Measurements from ENCODE around the gene B3GALNT2.
A peak's percentile ranks its signal among the peaks of the same experiment; 100 is the strongest.
"Not testable (repeated sequence)": the region's sequence is repeated elsewhere in the genome, so short reads cannot be mapped to it uniquely, and the experiment has no call there.

Gene B3GALNT2

DNA sequence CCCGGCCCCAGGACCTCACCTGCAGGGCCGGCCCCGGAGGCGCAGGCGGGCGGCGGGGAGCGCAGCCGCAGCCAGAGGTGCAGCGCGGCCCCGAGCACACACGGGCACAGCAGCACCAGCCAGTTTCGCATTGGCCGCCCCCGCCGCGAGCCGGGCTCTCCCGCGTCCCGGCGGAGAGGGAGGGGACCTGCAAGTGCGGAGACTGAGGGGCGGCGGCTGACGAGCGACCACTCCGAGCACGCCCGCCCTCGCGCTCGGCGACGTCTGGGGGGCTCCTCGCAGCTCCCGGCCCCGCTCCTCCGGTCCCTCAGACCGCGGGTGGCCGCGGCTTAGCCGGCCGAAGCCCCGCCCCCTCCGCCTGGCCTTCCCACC, at the start of gene B3GALNT2:
TSS of gene B3GALNT2 (minus strand) at position 331 of the 372 bp plus-strand sequence. CDS start at position 131, 200 bp downstream.
- in situ Hi-C loops (cut with MboI; ENCODE audit: low pct_unique_long_range_greater_than_20kb, low sequenced_read_pairs), result no loop called here
- DNase-seq, result no peak

DNA sequence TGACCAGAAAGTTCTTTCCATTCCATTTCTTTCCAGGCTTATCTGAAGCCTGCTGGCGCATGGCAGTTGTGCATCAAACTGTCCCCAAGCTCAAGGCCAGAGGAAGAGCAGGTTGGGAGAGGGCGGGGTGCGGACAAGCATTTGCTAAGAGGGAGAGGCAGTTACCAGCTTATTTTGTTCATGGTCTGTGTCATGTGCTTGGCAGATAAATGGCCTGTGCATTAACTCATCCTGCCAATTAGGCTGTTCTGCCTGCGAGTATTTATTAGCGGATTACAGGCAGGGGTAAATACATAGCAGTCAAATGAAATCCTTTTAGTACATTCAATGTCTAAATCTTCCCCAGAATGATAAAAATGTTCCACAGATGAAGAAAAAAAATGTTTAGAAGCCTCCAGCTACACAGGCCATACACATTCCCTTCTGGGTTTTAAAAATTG, 48.9 kb upstream of the B3GALNT2 start:
- DNase-seq, result no peak
- in situ Hi-C loops (cut with MboI; ENCODE audit: low pct_unique_long_range_greater_than_20kb, low sequenced_read_pairs), result no loop called here

DNA sequence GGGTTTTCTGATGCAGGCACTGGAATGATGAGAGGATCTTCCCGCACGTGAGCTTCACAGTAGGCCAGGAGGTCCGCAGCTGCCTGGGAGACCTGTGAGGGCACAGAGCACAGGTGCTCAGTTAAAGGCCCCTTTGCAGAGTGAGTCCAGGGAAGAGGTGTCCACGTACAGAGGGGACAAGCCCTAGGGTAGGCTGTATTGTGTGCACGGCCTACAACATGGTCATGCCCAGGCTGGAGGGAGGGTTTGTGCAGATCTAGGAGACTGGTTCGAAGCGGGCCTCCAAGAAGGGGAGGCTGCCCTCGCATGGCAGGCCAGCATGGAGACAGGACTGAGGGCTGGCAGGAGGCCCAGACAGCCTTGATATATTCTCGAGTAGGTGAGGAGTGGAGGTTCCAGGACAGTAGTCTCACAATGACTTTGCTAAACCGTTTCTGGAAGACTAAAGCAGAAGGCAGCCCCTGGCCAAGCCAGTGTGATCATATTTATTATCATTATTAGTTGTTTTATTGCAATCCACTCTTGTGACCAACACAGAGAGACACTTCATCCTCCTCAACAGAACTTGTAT, 48.0 kb upstream of the B3GALNT2 start:
- in situ Hi-C loops (cut with MboI; ENCODE audit: low pct_unique_long_range_greater_than_20kb, low sequenced_read_pairs), result no loop called here
- DNase-seq, result no peak

DNA sequence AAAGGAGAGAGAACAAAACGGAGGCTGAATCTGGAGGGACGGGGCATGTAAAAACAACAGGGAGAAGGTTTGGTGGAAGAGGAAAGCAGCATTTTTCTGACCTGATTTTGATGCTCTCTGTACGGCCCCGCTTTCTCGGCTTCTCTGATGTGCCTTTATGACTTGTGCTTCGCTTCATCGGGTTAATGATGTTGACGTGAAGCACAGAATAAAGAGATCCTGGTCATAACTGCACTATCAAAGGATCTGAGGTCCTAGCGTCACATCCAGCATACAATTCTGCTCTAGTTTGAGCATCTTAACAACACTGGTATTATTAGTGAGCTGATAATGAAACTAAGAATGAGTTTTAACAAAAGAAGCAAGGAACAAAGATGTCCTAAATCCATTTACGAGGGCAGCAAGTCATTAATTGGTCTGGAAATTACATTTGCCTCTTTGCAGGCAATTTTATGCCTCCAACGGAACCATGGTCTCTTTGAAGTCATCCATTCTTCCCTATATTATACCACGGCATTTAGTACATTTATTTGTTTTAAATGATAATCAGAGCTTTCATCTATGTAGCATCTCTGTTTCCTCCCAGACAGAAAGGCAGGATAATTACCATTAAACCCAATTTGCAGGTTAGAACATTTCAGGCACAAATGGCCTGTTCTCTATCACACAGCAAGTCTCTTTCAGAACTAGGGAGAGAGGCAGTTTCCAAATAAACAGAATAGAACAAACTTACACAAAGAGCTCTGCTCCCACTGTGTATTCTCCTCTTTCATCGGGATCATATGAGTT, 45.3 kb upstream of the B3GALNT2 start:
- in situ Hi-C loops (cut with MboI; ENCODE audit: low pct_unique_long_range_greater_than_20kb, low sequenced_read_pairs), result no loop called here

DNA sequence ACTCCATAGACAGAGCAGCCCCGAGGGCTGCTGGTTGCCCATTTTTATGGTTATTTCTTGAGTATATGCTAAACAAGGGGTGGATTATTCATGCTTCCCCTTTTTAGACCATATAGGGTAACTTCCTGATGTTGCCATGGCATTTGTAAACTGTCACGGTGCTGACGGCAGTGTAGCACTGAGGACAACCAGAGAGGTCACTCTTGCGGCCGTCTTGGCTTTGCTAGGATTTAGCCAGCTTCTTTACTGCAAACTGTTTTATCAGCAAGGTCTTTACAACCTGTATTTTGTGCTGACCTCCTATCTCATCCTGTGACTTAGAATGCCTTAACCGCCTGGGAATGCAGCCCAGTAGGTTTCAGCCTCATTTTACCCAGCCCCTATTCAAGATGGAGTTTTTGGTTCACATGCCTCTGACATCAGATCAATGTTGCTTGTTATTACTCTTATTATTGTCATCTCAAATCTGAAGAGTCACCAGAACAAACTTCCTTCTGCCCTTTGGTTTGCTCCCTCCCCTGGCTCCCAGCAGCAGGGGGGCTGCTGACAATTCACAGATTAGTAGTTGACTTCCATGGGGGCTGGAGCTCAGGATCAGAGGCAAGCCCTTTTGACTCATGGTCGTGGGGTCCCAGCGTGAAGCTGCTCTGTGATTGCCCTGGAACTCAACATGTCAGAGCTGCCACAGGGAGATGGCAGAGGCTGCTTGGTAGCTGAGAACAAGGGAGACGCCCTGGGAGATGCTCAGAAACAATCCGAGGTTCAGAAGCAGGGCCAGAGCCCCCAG, 42.3 kb upstream of the B3GALNT2 start:
- in situ Hi-C loops (cut with MboI; ENCODE audit: low pct_unique_long_range_greater_than_20kb, low sequenced_read_pairs), result not testable (repeated sequence)
- DNase-seq, result peak; percentile 65

More for the DNA sequence above, 45.3 kb upstream of the B3GALNT2 start:
- DNase-seq, result no peak

DNA sequence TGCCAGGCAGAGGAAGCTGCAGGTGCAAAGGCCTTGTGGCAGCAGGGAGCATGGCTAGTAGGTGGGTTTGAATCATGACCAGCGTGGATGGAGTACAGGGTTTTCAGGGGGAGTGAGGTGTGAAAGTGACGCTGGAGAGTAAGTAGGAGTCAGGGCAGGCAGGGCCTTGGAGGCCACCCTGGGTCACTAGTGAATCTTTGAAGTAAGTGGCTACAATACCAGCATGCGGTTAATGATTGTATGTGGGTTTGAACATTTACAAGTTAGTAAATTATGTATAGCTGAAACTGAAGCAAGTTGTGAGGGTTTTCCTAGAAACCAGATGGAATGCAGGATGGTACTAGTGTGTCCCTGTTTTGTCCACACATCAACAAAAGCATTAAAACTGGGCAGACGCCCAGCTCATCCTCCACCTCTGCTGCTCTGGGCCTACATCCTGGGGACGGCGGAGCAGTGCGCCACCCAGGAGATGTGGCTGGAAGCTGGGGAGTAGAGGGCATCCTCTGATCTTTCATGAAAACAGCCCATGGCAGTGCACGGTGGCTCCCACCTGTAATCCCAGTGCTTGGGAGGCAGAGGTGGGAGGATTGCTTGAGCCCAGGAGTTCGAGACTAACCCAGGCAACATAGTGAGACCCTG, 41.2 kb upstream of the B3GALNT2 start:
- DNase-seq, result no peak
- in situ Hi-C loops (cut with MboI; ENCODE audit: low pct_unique_long_range_greater_than_20kb, low sequenced_read_pairs), result no loop called here

DNA sequence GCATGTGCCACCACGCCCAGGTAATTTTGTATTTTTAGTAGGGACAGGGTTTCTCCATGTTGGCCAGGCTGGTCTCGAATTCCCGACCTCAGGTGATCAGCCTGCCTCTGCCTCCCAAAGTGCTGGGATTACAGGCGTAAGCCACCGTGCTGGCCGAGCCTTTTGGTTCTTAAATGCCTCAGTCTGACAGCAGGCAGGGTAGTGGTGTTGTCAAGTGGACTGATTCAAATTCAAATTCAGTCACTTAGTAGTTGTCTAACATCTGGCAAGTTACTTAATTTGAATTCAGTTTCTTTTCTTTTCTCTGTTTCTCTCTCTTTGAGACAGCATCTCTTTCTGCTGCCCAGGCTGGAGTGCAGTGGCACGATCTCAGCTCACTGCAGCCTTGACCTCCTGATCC, 38.6 kb upstream of the B3GALNT2 start:
- DNase-seq; in situ Hi-C loops (cut with MboI; ENCODE audit: low pct_unique_long_range_greater_than_20kb, low sequenced_read_pairs): not testable (repeated sequence)

DNA sequence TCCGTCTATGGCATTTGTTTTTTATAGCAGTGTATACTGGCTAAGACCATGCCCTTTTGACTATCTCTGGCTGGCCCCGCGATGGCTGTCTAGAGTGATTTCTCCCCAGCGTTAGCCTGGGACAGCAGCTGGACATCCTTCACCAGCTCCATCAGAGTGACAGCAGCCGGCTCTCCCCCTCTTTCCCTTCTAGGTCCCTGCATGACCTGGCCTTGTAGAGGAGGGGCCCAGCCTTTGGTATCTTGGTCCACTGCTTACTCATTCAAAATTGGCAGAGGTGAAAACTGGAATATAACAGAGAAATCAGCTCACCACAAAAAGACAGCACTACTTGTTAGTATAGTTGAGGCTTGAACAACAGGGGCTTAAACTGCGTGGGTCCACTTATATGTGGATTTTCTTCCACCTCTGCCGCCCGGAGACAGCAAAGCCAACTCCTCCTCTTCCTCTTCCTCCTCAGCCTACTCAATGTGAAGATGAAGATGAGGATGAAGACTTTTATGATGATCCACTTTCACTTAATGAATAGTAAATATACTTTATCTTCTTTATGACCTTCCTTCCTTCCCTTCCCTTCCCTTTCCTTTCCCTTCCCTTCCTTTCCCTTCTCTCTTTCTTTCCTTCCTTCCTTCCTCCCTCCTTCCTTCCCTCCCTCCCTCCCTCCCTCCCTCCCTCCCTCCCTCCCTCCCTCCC, 29.4 kb upstream of the B3GALNT2 start:
- no peak for DNase-seq
- in situ Hi-C loops (cut with MboI; ENCODE audit: low pct_unique_long_range_greater_than_20kb, low sequenced_read_pairs), result no loop called here

DNA sequence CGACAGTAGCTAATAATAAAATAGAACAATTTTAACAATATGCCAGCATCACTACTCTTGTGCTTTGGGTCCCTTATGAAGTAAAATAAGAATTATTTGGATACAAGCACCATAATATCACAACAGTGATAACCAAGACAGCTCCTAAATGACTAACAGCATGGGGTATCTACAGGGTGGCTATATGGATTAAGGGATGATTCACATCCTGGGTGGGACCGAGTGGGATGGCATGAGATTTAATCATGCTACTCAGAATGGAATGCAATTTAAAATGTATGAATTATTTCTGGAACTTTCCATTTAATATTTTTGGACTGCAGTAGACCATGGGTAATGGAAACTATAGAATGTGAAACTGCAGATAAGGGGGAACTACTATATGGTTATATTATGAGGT, 28.1 kb upstream of the B3GALNT2 start:
- DNase-seq, result no peak
- in situ Hi-C loops (cut with MboI; ENCODE audit: low pct_unique_long_range_greater_than_20kb, low sequenced_read_pairs), result no loop called here

DNA sequence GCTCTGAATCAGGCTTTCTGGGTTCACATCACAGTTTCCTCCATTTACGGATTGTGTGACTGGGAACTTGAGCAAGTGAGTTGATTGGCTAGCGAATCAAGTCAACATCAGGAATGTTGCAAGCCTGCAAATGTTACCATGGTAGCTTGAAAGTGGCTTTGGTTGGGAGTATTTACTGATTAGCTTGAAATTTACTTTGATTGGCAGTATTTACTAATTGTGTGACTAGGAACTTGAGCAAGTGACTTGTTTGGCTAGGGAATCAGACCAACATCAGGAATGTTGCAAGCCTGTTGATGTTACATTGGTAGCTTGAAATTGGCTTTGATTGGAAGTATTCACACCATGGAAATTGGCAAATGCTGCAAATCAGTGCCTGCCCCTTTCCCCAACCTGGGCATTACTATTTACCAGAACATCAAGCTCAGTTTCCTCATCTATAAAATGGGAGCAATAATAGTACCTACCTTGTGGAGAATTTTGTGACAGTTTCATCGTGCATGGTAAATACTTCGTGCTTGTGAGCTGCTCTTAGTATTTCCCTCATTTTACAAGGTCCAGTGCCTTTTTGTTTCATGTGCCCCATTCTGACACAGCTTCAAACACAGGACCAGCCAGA, 23.1 kb upstream of the B3GALNT2 start:
- in situ Hi-C loops (cut with MboI; ENCODE audit: low pct_unique_long_range_greater_than_20kb, low sequenced_read_pairs), result no loop called here
- DNase-seq, result no peak

DNA sequence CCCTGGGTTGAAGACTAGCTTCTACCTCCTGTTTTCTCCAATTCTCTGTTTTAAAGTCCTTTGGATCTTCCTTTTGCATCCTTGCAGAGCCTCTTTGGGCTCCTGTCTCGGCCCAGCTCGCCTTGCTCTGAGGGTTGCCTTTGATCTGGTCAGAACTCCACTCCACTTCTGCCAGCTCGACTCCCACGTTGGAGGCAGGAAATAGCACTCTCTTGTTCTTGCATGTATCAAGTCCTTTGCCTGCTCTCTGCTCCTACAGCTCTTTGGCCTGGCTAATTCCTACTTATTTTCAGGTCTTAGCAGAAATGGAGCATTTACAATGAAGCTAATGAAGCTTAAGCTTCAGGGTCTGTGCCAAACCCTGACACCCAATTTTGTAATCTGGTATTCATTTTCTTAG, 21.1 kb upstream of the B3GALNT2 start:
- no peak for DNase-seq

DNA sequence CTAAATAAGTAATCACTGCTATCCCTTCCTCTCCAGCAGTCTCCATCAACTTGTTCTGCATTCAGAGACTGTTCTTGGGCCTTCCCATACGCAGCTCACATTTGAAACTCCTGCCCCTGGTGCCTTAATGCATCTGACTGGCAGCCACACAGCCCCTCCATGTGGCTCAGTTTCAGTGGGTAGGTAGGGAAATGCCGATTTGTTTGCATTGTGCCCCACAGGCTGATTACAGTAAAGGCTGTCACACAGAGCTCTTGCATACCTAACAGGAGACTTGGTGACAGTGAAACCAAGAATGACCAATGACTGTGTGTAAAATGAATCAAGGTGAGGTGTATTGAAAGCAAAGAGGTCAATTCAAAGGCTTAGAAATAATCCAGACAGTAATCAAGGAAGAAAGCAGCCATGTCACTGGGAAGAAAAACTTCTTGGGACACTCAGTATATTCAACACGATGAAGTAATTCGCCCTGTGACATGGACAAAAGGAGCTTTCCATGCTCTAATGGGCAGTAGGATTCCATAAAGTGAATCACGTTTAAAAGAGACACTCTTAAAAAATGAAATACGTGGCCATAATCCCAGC, 12.7 kb upstream of the B3GALNT2 start:
- in situ Hi-C loops (cut with MboI; ENCODE audit: low pct_unique_long_range_greater_than_20kb, low sequenced_read_pairs), result no loop called here
- no peak for DNase-seq

More for the DNA sequence above, 21.1 kb upstream of the B3GALNT2 start:
- in situ Hi-C loops (cut with MboI; ENCODE audit: low pct_unique_long_range_greater_than_20kb, low sequenced_read_pairs), result no loop called here

DNA sequence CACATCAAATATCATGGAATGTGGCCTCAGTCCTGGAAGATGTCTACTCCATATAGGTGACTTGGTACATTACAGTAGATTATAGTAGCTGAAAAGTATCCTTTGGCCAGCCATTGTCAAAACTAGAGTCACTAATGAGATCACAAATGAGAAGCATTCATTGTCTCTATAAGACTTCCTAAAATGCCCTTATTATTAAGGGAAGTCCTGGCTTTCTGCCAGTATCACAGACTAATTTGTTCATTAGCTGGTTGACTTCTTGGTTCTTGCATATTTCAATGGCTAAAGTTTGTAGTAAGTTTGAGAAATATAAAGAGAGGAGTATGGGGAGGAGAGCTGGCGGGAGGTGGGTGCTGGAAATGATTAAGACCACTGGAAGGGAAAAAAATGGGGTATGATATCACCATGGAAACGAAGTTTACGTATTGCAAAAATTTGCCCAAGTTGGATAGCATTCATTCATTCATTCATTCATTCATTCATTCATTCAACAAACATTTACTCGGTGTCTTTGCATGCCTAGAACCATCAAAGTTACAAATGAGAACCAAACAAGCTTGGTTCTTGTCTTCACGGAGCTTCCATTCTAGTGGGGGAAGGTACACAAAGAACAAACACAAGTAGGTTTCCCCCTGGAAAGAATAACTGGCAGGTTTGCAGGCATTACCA, 11.7 kb upstream of the B3GALNT2 start:
- DNase-seq, result no peak
- in situ Hi-C loops (cut with MboI; ENCODE audit: low pct_unique_long_range_greater_than_20kb, low sequenced_read_pairs), result no loop called here

DNA sequence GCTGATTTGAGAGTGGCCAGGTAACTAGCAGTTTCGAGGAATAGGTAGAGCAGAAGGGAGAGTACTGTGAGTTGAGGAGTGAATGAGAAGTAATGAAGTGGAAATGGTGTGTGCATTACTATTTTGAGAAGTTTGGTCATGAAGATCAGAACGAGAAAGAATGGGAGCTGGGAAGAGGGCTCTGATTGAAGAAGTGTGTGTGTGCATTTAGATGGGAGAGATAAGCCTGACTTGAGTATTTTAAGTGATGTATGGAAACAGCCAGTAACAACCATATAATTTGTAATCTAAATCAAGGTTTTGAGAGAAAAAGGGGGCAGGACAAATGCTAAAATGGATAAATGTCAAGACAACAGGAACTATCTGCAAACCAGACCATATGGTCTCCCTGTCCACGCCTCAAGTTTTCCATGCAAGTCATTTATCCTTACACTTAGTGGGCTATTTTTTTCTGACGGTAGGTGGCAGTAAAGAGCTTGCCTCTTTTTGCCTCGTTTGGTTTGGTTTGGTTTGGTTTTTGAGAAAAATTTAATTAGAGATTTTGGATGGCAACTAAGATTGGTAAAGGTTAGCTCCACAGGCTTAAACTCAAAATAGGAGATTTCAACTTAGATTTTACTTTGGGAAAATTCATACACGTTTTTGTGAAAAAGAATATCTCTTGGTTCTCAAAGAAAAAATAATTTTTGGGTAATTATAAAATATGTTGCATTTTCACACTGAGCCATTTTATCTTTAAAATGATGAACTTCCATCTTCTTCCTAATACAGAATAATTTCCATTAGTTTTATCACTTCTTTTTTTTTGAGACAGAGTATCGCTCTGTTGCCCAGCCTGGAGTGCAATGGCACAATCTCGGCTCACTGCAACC, 9.5 kb upstream of the B3GALNT2 start:
- in situ Hi-C loops (cut with MboI; ENCODE audit: low pct_unique_long_range_greater_than_20kb, low sequenced_read_pairs), result no loop called here
- peak; percentile 94 for DNase-seq

DNA sequence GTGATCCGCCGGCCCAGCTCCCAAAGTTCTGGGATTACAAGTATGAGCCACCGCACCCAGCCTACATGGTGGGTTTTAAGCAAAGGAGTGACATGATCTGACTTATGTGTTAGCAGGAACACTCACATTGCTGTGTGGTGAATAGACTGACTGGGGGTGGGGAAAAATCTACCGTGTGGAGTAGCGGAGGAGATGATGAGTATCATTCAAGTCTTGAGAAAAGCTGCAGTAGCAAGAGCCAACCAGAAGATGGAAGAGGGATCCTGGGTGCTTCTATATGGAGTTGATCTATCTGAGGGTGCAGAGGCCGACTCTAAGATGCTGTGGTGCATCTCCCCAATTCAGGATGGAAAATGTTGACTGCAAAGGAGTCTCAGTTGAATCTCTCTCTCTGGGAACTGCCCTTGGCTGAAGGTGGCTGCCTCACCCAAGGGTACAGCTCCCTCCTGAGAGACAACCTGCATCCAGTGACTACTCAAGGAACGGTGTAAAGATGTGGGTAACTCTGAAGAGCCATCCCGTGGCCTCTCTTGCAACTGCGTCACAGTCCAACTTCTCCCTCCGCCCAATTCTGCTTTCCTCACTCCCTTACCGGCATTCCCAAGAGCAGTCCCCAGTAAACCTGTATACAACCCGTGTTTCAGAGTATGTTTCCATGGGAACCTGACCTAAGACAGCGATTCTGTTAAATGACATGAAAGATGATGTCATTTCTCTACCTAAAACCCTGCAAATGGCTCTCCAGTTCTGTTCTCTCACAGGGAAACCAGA, 7.4 kb upstream of the B3GALNT2 start:
- DNase-seq, result peak; percentile 48
- in situ Hi-C loops (cut with MboI; ENCODE audit: low pct_unique_long_range_greater_than_20kb, low sequenced_read_pairs), result no loop called here

DNA sequence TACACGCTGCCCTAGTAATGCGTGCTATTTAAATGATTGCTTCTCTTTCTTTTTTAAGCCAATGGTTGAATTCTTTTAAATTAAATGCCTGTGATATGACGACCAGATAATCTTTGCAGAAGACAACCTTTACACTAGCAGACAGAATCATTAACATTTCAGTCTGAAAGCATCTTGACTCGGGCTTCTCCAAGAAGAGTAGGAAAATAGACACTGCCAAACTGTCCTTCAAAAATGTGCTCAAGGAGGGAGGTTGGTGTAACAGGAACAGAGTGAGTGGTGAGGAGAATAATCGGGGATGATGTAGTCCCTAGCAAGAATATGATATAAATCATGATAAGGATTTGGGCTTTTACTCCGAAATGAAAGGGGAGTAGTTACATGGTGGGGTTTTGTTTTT, 6.6 kb upstream of the B3GALNT2 start:
- in situ Hi-C loops (cut with MboI; ENCODE audit: low pct_unique_long_range_greater_than_20kb, low sequenced_read_pairs), result no loop called here
- DNase-seq, result no peak
